ENCODE data around the gene AGPS. TPM values are rescaled to one million over a fixed set of nuclear protein-coding genes. Genes with fewer than 3 reads are reported as not detected.

The AGPS gene
- total and polyA plus RNA-seq, 2 donors (not counting 1 experiment from before 2014, with no cell fraction given) = 2.2 to 25.5 TPM

DNA sequence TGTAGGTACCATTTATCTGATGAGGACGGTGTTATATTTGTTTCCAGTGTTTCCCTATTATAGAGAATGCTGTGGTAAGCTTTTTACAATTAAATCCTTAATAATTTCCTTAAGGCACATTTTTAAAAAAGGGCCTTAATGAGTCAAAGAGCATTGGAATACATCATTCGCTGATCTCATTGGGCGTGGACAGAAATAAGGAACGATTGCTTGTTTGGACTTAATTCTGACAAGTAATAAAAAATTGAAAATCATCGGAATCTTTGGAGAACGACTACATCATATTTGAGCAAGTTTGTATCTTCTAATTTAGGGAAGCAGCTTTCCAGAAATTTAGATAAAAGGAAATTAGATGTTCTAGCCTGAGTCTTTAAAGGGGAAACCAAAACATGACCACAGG lies 11.3 kb downstream of the AGPS start:
- POLR2A ChIA-PET = no interaction called here
- Histone ChIP-seq H3K27me3 (replicated peaks in 1 of 4; ENCODE audit: control extremely low read depth in 1 of 4, control insufficient read depth in 3 of 4, insufficient read depth in 4 of 4, low read length in 3 of 4) (no peaks in the 10 kb centered on the region), H4K20me1 (ENCODE audit: control insufficient read depth, insufficient read depth, low read length, poor library complexity, severe bottlenecking) (no peaks in the 10 kb centered on the region), H3K4me3 (ENCODE audit: control extremely low read depth in 1 of 5, extremely low read depth in 1 of 5, insufficient read depth in 1 of 5, low read depth in 2 of 5, low read length in 4 of 5) (no peak overlapping the region), H3K9ac (ENCODE audit: low read length) (no peak overlapping the region), H2AFZ (ENCODE audit: insufficient read depth, low read depth, low read length, poor library complexity, severe bottlenecking) (no peak overlapping the region), H3K4me1 (ENCODE audit: control insufficient read depth in 2 of 2, insufficient read depth in 2 of 2, low read length in 2 of 2) (no peaks in the 10 kb centered on the region), H3K36me3 (replicated peaks in 1 of 2; ENCODE audit: control extremely low read depth in 1 of 2, control insufficient read depth in 1 of 2, extremely low read depth in 1 of 2, insufficient read depth in 2 of 2, low read length in 1 of 2) (peaks cover 0 to 2% of the 10 kb centered on the region in 2 experiments), H3K79me2 (ENCODE audit: control insufficient read depth, insufficient read depth, low read length) (peaks cover 79% of the 10 kb centered on the region), H3K27ac (ENCODE audit: low read length in 2 of 2) (no peak overlapping the region), H3K4me2 (replicated peaks; ENCODE audit: low read depth, low read length, poor library complexity, severe bottlenecking) (no peak overlapping the region), H3K9me3 (ENCODE audit: control extremely low read depth in 1 of 3, control insufficient read depth in 2 of 3, insufficient read depth in 1 of 3, low read length in 2 of 3) (no peaks in the 10 kb centered on the region)
- intact Hi-C loops (cut with micrococcal nuclease) = no loop called here
- 96% methylated on average over 3 of the region's 6 CpGs for WGBS (ENCODE audit: insufficient coverage)
- no peak overlapping the region for H3K4me3 Mint-ChIP-seq
- H3K9me3 Mint-ChIP-seq (ENCODE audit: insufficient read depth) = no peaks in the 10 kb centered on the region
- no peaks in the 10 kb centered on the region for H3K27me3 Mint-ChIP-seq
- CTCF ChIA-PET = no interaction called here
- peaks cover 29% of the 10 kb centered on the region for H3K4me1 Mint-ChIP-seq
- no peak for ATAC-seq (ENCODE audit: low read depth)
- TF ChIP-seq EZH2 (IDR thresholded peaks at IDR 0.05; ENCODE audit: borderline replicate concordance, insufficient read depth, low read depth, low read length, poor library complexity, severe bottlenecking) = no peak
- TF ChIP-seq, protein P1, sequence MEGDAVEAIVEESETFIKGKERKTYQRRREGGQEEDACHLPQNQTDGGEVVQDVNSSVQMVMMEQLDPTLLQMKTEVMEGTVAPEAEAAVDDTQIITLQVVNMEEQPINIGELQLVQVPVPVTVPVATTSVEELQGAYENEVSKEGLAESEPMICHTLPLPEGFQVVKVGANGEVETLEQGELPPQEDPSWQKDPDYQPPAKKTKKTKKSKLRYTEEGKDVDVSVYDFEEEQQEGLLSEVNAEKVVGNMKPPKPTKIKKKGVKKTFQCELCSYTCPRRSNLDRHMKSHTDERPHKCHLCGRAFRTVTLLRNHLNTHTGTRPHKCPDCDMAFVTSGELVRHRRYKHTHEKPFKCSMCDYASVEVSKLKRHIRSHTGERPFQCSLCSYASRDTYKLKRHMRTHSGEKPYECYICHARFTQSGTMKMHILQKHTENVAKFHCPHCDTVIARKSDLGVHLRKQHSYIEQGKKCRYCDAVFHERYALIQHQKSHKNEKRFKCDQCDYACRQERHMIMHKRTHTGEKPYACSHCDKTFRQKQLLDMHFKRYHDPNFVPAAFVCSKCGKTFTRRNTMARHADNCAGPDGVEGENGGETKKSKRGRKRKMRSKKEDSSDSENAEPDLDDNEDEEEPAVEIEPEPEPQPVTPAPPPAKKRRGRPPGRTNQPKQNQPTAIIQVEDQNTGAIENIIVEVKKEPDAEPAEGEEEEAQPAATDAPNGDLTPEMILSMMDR (IDR thresholded peaks at IDR 0.05) = no peak
- no peak overlapping the region for H3K27ac Mint-ChIP-seq
- DNase-seq = no peak

DNA sequence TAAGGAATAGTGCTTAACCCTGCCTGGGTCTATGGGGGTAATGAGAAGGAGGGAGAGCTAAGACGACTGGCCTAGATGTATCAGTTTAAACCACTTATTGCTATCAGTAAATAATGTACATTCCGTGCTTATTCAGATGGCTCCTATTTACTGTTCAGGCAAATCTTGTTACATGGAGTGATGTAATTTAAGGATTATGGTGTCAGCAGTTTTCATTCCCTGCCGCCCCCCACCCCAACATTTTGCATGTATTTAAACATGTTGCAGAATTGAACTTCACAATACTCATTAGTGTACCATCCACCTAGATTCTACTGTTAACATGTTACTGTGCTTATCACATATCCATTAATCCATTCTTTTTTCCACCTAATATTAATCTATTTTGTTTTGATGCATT lies 11.7 kb downstream of the AGPS start:
- intact Hi-C loops (cut with micrococcal nuclease) = no loop called here
- H3K4me3 ChIP-seq (ENCODE audit: control extremely low read depth in 1 of 5, extremely low read depth in 1 of 5, insufficient read depth in 1 of 5, low read depth in 2 of 5, low read length in 4 of 5) = no peak overlapping the region
- H3K27ac ChIP-seq (ENCODE audit: low read length in 2 of 2) = no peak overlapping the region
- Mint-ChIP-seq H3K27me3 (no peaks in the 10 kb centered on the region), H3K4me3 (no peak overlapping the region), H3K4me1 (peaks cover 26% of the 10 kb centered on the region), H3K9me3 (ENCODE audit: insufficient read depth) (no peaks in the 10 kb centered on the region), H3K27ac (no peak overlapping the region)
- H3K9ac ChIP-seq (ENCODE audit: low read length) = no peak overlapping the region
- POLR2A ChIA-PET = no interaction called here
- no CpG with 5 or more reads among the region's 3 CpGs for WGBS (ENCODE audit: insufficient coverage)
- TF ChIP-seq, protein P1 (IDR thresholded peaks at IDR 0.05) = no peak
- no peak for TF ChIP-seq EZH2 (IDR thresholded peaks at IDR 0.05; ENCODE audit: borderline replicate concordance, insufficient read depth, low read depth, low read length, poor library complexity, severe bottlenecking)
- peaks cover 0 to 2% of the 10 kb centered on the region in 2 experiments for H3K36me3 ChIP-seq (replicated peaks in 1 of 2; ENCODE audit: control extremely low read depth in 1 of 2, control insufficient read depth in 1 of 2, extremely low read depth in 1 of 2, insufficient read depth in 2 of 2, low read length in 1 of 2)
- H3K27me3 ChIP-seq (replicated peaks in 1 of 4; ENCODE audit: control extremely low read depth in 1 of 4, control insufficient read depth in 3 of 4, insufficient read depth in 4 of 4, low read length in 3 of 4) = no peaks in the 10 kb centered on the region
- H3K9me3 ChIP-seq (ENCODE audit: control extremely low read depth in 1 of 3, control insufficient read depth in 2 of 3, insufficient read depth in 1 of 3, low read length in 2 of 3) = no peaks in the 10 kb centered on the region
- CTCF ChIA-PET = no interaction called here
- H2AFZ ChIP-seq (ENCODE audit: insufficient read depth, low read depth, low read length, poor library complexity, severe bottlenecking) = no peak overlapping the region
- no peaks in the 10 kb centered on the region for H4K20me1 ChIP-seq (ENCODE audit: control insufficient read depth, insufficient read depth, low read length, poor library complexity, severe bottlenecking)
- ATAC-seq (ENCODE audit: low read depth) = no peak
- no peak for DNase-seq
- peaks cover 77% of the 10 kb centered on the region for H3K79me2 ChIP-seq (ENCODE audit: control insufficient read depth, insufficient read depth, low read length)
- no peaks in the 10 kb centered on the region for H3K4me1 ChIP-seq (ENCODE audit: control insufficient read depth in 2 of 2, insufficient read depth in 2 of 2, low read length in 2 of 2)
- H3K4me2 ChIP-seq (replicated peaks; ENCODE audit: low read depth, low read length, poor library complexity, severe bottlenecking) = no peak overlapping the region

Measured in B cell (primary cell).